ENCODE measurements around the gene MAP3K19.

Gene MAP3K19, protein sequence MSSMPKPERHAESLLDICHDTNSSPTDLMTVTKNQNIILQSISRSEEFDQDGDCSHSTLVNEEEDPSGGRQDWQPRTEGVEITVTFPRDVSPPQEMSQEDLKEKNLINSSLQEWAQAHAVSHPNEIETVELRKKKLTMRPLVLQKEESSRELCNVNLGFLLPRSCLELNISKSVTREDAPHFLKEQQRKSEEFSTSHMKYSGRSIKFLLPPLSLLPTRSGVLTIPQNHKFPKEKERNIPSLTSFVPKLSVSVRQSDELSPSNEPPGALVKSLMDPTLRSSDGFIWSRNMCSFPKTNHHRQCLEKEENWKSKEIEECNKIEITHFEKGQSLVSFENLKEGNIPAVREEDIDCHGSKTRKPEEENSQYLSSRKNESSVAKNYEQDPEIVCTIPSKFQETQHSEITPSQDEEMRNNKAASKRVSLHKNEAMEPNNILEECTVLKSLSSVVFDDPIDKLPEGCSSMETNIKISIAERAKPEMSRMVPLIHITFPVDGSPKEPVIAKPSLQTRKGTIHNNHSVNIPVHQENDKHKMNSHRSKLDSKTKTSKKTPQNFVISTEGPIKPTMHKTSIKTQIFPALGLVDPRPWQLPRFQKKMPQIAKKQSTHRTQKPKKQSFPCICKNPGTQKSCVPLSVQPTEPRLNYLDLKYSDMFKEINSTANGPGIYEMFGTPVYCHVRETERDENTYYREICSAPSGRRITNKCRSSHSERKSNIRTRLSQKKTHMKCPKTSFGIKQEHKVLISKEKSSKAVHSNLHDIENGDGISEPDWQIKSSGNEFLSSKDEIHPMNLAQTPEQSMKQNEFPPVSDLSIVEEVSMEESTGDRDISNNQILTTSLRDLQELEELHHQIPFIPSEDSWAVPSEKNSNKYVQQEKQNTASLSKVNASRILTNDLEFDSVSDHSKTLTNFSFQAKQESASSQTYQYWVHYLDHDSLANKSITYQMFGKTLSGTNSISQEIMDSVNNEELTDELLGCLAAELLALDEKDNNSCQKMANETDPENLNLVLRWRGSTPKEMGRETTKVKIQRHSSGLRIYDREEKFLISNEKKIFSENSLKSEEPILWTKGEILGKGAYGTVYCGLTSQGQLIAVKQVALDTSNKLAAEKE (N-terminal part only)

DNA sequence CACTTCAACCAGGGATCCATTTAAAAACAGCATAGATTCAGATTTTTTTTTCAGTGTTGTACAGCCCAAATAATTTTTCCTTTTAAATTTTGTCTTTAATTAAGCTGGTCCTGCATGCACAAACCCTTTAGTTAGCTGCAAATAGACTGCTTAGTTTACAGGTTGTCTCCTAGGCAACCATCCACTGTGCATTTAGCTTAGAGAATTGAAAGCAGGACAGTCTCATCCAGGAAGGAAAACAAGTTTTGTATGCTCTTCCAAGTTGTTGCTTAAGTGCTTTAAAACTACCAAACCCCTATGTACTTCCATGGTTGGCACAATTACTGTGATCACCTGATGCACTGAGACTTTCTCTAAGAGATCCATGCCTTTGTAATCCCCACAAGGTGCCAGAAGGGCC is at the start of gene MAP3K19:
Gene MAP3K19 (minus strand): TSS at position 148 of the 400 bp plus-strand sequence. CDS start 22,800 bp downstream, outside the sequence.
- TF ChIP-seq TCF4 (CRISPR knock-in tag; IDR thresholded peaks at IDR 0.05; ENCODE audit: borderline replicate concordance) (no peak), CSDC2 (CRISPR knock-in tag; IDR thresholded peaks at IDR 0.05) (no peak), ARNTL (CRISPR knock-in tag; IDR thresholded peaks at IDR 0.05; ENCODE audit: borderline replicate concordance, low read depth) (no peak), ZFP30 (CRISPR knock-in tag; IDR thresholded peaks at IDR 0.05) (no peak), BACH2 (CRISPR knock-in tag; IDR thresholded peaks at IDR 0.05; ENCODE audit: borderline replicate concordance) (no peak), ZNF70 (CRISPR knock-in tag; IDR thresholded peaks at IDR 0.05) (no peak), ZNF8 (CRISPR knock-in tag; IDR thresholded peaks at IDR 0.05) (no peak), ESRRG (CRISPR knock-in tag; IDR thresholded peaks at IDR 0.05) (no peak), ZC3H10 (CRISPR knock-in tag; IDR thresholded peaks at IDR 0.05) (no peak), TOX (CRISPR knock-in tag; IDR thresholded peaks at IDR 0.05; ENCODE audit: borderline replicate concordance) (no peak), SNAI2 (CRISPR knock-in tag; IDR thresholded peaks at IDR 0.05) (no peak), PPARA (CRISPR knock-in tag; IDR thresholded peaks at IDR 0.05; ENCODE audit: borderline replicate concordance) (no peak), ZFP3 (CRISPR knock-in tag; IDR thresholded peaks at IDR 0.05) (no peak)
- TF ChIP-seq, protein P1, sequence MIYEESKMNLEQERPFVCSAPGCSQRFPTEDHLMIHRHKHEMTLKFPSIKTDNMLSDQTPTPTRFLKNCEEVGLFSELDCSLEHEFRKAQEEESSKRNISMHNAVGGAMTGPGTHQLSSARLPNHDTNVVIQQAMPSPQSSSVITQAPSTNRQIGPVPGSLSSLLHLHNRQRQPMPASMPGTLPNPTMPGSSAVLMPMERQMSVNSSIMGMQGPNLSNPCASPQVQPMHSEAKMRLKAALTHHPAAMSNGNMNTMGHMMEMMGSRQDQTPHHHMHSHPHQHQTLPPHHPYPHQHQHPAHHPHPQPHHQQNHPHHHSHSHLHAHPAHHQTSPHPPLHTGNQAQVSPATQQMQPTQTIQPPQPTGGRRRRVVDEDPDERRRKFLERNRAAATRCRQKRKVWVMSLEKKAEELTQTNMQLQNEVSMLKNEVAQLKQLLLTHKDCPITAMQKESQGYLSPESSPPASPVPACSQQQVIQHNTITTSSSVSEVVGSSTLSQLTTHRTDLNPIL (CRISPR knock-in tag; IDR thresholded peaks at IDR 0.05; ENCODE audit: low read depth) = no peak
- TF ChIP-seq, protein P2, sequence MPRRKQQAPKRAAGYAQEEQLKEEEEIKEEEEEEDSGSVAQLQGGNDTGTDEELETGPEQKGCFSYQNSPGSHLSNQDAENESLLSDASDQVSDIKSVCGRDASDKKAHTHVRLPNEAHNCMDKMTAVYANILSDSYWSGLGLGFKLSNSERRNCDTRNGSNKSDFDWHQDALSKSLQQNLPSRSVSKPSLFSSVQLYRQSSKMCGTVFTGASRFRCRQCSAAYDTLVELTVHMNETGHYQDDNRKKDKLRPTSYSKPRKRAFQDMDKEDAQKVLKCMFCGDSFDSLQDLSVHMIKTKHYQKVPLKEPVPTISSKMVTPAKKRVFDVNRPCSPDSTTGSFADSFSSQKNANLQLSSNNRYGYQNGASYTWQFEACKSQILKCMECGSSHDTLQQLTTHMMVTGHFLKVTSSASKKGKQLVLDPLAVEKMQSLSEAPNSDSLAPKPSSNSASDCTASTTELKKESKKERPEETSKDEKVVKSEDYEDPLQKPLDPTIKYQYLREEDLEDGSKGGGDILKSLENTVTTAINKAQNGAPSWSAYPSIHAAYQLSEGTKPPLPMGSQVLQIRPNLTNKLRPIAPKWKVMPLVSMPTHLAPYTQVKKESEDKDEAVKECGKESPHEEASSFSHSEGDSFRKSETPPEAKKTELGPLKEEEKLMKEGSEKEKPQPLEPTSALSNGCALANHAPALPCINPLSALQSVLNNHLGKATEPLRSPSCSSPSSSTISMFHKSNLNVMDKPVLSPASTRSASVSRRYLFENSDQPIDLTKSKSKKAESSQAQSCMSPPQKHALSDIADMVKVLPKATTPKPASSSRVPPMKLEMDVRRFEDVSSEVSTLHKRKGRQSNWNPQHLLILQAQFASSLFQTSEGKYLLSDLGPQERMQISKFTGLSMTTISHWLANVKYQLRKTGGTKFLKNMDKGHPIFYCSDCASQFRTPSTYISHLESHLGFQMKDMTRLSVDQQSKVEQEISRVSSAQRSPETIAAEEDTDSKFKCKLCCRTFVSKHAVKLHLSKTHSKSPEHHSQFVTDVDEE (CRISPR knock-in tag; IDR thresholded peaks at IDR 0.05) = no peak
- ATAC-seq = no peak

DNA sequence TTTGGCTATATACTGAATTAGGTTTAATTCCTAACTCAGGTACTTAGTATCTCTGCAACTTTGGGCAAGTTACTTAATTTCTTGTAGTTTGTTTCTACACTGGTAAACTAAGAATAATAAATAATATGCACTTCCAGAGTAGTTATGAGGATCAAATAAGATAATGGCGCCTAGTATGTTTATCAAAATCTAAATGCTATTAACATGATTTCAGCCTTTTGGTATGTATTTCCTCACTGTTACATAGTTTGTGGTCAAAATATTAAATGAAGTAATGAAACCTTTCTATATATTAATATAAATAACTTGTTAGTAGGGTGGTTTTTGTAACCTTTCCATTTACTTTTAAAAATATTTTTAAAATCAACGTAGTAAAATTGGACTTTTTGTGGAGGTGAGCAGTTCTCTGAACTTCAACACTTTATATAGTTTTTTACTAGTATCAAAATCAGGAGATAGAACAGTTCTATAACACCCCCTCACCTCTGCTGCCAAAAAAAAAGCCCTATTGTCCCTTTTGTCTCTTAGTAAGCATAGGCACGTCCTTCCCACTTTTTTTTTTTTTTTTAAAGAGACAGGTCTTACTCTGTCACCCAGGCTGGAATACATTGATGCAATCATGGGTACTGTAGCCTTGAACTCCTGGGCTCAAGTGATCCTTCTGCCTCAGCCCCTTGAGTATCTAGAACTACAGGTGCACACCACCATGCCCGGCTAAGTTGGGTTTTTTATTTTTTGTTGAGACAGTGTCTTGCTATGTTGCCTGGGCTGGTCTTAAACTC is 49.6 kb upstream of the MAP3K19 start:
- no peak for ATAC-seq
- TF ChIP-seq TCF4 (CRISPR knock-in tag; IDR thresholded peaks at IDR 0.05; ENCODE audit: borderline replicate concordance) (no peak), CSDC2 (CRISPR knock-in tag; IDR thresholded peaks at IDR 0.05) (no peak), PPARA (CRISPR knock-in tag; IDR thresholded peaks at IDR 0.05; ENCODE audit: borderline replicate concordance) (no peak), ESRRG (CRISPR knock-in tag; IDR thresholded peaks at IDR 0.05) (no peak), BACH2 (CRISPR knock-in tag; IDR thresholded peaks at IDR 0.05; ENCODE audit: borderline replicate concordance) (no peak), ZNF8 (CRISPR knock-in tag; IDR thresholded peaks at IDR 0.05) (no peak), GLIS3 (CRISPR knock-in tag; IDR thresholded peaks at IDR 0.05) (no peak), ARNTL (CRISPR knock-in tag; IDR thresholded peaks at IDR 0.05; ENCODE audit: borderline replicate concordance, low read depth) (no peak), ZFP3 (CRISPR knock-in tag; IDR thresholded peaks at IDR 0.05) (no peak), ISL1 (CRISPR knock-in tag; IDR thresholded peaks at IDR 0.05) (no peak), RARB (CRISPR knock-in tag; IDR thresholded peaks at IDR 0.05) (no peak), TOX (CRISPR knock-in tag; IDR thresholded peaks at IDR 0.05; ENCODE audit: borderline replicate concordance) (no peak)
- TF ChIP-seq, protein P1 (CRISPR knock-in tag; IDR thresholded peaks at IDR 0.05; ENCODE audit: low read depth) = no peak
- TF ChIP-seq, protein P3, sequence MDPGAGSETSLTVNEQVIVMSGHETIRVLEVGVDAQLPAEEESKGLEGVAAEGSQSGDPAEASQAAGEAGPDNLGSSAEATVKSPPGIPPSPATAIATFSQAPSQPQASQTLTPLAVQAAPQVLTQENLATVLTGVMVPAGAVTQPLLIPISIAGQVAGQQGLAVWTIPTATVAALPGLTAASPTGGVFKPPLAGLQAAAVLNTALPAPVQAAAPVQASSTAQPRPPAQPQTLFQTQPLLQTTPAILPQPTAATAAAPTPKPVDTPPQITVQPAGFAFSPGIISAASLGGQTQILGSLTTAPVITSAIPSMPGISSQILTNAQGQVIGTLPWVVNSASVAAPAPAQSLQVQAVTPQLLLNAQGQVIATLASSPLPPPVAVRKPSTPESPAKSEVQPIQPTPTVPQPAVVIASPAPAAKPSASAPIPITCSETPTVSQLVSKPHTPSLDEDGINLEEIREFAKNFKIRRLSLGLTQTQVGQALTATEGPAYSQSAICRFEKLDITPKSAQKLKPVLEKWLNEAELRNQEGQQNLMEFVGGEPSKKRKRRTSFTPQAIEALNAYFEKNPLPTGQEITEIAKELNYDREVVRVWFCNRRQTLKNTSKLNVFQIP (CRISPR knock-in tag; IDR thresholded peaks at IDR 0.05; ENCODE audit: borderline replicate concordance, low read depth) = no peak
- TF ChIP-seq, protein P2 (CRISPR knock-in tag; IDR thresholded peaks at IDR 0.05) = no peak
- TF ChIP-seq, protein P4, sequence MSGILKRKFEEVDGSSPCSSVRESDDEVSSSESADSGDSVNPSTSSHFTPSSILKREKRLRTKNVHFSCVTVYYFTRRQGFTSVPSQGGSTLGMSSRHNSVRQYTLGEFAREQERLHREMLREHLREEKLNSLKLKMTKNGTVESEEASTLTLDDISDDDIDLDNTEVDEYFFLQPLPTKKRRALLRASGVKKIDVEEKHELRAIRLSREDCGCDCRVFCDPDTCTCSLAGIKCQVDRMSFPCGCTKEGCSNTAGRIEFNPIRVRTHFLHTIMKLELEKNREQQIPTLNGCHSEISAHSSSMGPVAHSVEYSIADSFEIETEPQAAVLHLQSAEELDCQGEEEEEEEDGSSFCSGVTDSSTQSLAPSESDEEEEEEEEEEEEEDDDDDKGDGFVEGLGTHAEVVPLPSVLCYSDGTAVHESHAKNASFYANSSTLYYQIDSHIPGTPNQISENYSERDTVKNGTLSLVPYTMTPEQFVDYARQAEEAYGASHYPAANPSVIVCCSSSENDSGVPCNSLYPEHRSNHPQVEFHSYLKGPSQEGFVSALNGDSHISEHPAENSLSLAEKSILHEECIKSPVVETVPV (CRISPR knock-in tag; IDR thresholded peaks at IDR 0.05) = no peak

Measured in SK-N-SH treated with all-trans-retinoic acid at 6 μM for 48 hours (cell line).